ENCODE data around the gene HINFP. TPM values are rescaled to one million over a fixed set of nuclear protein-coding genes. Genes with fewer than 3 reads are reported as not detected.

The HINFP gene
- total and polyA plus RNA-seq, 2 of the 4 experiments (the other 2 are of a cell fraction), result 9.1 to 15.3 TPM

GRCh38 chr11:119103793-119104192, 17.6 kb upstream of the HINFP start:
- Histone ChIP-seq H4K20me1 (ENCODE audit: insufficient read depth, low read length) (peaks cover 4% of the 10 kb centered on the region; the same call in 1 of the 2 replicates), H3K9me1 (ENCODE audit: insufficient read depth, low read length) (peaks cover 24% of the 10 kb centered on the region), H3K27ac (ENCODE audit: insufficient read depth, low read length) (no peak overlapping the region), H3K79me1 (ENCODE audit: low read depth in 1 of 2, low read length in 2 of 2) (peaks cover 33 to 61% of the 10 kb centered on the region in 2 experiments), H3K14ac (replicated peaks; ENCODE audit: low read depth, low read length) (no peak overlapping the region), H3K23ac (ENCODE audit: low read depth, low read length) (no peak overlapping the region), H2AK5ac (ENCODE audit: low read depth, low read length) (no peak overlapping the region), H4K8ac (ENCODE audit: low read depth in 2 of 2, low read length in 2 of 2) (no peak overlapping the region), H4K91ac (ENCODE audit: insufficient read depth, low read depth, low read length) (no peak overlapping the region), H3K56ac (ENCODE audit: extremely low read depth, insufficient read depth, low read length) (no peak overlapping the region), H3K36me3 (ENCODE audit: control insufficient read depth, insufficient read depth, low read length) (no peaks in the 10 kb centered on the region), H2BK120ac (ENCODE audit: low read depth, low read length) (no peak overlapping the region), H2AFZ (replicated peaks; ENCODE audit: low read length, poor library complexity) (no peak overlapping the region), H3K18ac (ENCODE audit: low read depth, low read length) (no peak overlapping the region), H2BK5ac (ENCODE audit: low read depth, low read length, poor library complexity, severe bottlenecking) (no peak overlapping the region), H3K4me3 (ENCODE audit: insufficient read depth, low read depth, low read length) (no peak overlapping the region), H2AK9ac (replicated peaks; ENCODE audit: low read depth, low read length, poor library complexity) (peak overlapping the region; percentile 31), H3K4me2 (ENCODE audit: low read depth, low read length) (no peak overlapping the region), H4K5ac (ENCODE audit: low read depth, low read length) (no peak overlapping the region), H2BK20ac (ENCODE audit: low read depth, low read length) (no peak overlapping the region), H3K27me3 (ENCODE audit: control insufficient read depth, insufficient read depth, low read length) (no peaks in the 10 kb centered on the region), H3K4ac (ENCODE audit: low read depth, low read length) (no peak overlapping the region), H3K9me3 (ENCODE audit: control insufficient read depth, insufficient read depth, low read length) (no peaks in the 10 kb centered on the region), H2BK15ac (ENCODE audit: low read depth, low read length) (no peak overlapping the region), H3K4me1 (ENCODE audit: control insufficient read depth, insufficient read depth, low read length) (peaks cover 14% of the 10 kb centered on the region), H3K9ac (ENCODE audit: low read depth, low read length) (no peak overlapping the region)
- no peak for DNase-seq
- TF ChIP-seq CHD1 (IDR thresholded peaks at IDR 0.05; ENCODE audit: low read depth, low read length), result no peak
- no peak for TF ChIP-seq USF2 (IDR thresholded peaks at IDR 0.05; ENCODE audit: low read depth, low read length)
- no peak for TF ChIP-seq RAD21 (IDR thresholded peaks at IDR 0.05; ENCODE audit: low read length)
- no peak for TF ChIP-seq MAZ (IDR thresholded peaks at IDR 0.05; ENCODE audit: borderline replicate concordance, low read depth, low read length)
- no peak for TF ChIP-seq FOS (IDR thresholded peaks at IDR 0.05; ENCODE audit: low read depth, low read length)
- no peak for TF ChIP-seq NFE2L2 (IDR thresholded peaks at IDR 0.05; ENCODE audit: low read depth, low read length)
- no peak for TF ChIP-seq ELK1 (IDR thresholded peaks at IDR 0.05; ENCODE audit: borderline replicate concordance, low read depth, low read length)
- no peak for TF ChIP-seq RFX5 (IDR thresholded peaks at IDR 0.05; ENCODE audit: low read depth, low read length)
- TF ChIP-seq SMC3 (IDR thresholded peaks at IDR 0.05; ENCODE audit: low read depth, low read length), result no peak
- no peak for TF ChIP-seq CTCF (conservative IDR thresholded peaks at IDR 0.05; ENCODE audit: low read depth, low read length)
- no peak for TF ChIP-seq RCOR1 (IDR thresholded peaks at IDR 0.05; ENCODE audit: insufficient replicate concordance, low read length)
- dilution Hi-C loops (cut with HindIII; ENCODE audit: low sequenced_read_pairs, unreplicated experiment) (no loop called here), intact Hi-C loops (cut with micrococcal nuclease) (loop anchor here (2.0 to 10.0 kb wide), 2 partner anchors 93 to 371 kb away; no protein-coding TSS in a partner anchor), in situ Hi-C loops (cut with MboI; ENCODE audit: low sequenced_read_pairs) (loop anchor here (5.0 kb wide), 1 partner anchor 94 kb away; no protein-coding TSS in a partner anchor)
- no peak for ATAC-seq (ENCODE audit: low read depth)
- BruUV-seq (replicated peaks), result no TSS peak
- POLR2A ChIA-PET (ENCODE audit: unreplicated experiment), result no interaction called here
- 100% methylated on average over 1 of the region's 4 CpGs; no CpG with 5 or more reads in 1 of the 2 experiments for WGBS, 2 experiments (ENCODE audit: extremely low coverage in 2 of 2, insufficient read length in 1 of 2)
- CTCF ChIA-PET, result no interaction called here

All from IMR-90 (cell line).